RWPE2 (cell line): ENCODE data around the gene GNPDA2.

ENCODE experiments used
- ATAC-seq: fragments of 200-7000 bp; cut with Tn5 transposase; 3 replicates; pipeline ENCODE4 v1.9.1; 2021; ENCODE audit warnings: low read depth
- DNase-seq: peaks from one replicate; pipeline ENCODE4 v3.0.0-alpha.2; 2020; ENCODE audit warnings: low spot score
- H3K27ac ChIP-seq: fragments of 450-650 bp; 2 replicates; pipeline ENCODE4 v1.5.1; 2017; ENCODE audit warnings: mild to moderate bottlenecking; ENCODE audit not compliant: poor library complexity, severe bottlenecking
- H3K27me3 ChIP-seq: fragments of 250-450 bp; sonication (Bioruptor Pico); 2 replicates; pipeline ENCODE4 v1.5.1; 2021; ENCODE audit warnings: mild to moderate bottlenecking, moderate library complexity; ENCODE audit not compliant: insufficient read depth, poor library complexity, severe bottlenecking
- H3K36me3 ChIP-seq: fragments of 250-450 bp; sonication (Bioruptor Pico); 2 replicates; pipeline ENCODE4 v1.5.1; 2020; ENCODE audit warnings: low read depth, mild to moderate bottlenecking, moderate library complexity
- H3K4me1 ChIP-seq: fragments of 250-450 bp; sonication (Bioruptor Pico); 2 replicates; pipeline ENCODE4 v1.5.1; 2021; ENCODE audit warnings: mild to moderate bottlenecking, moderate library complexity; ENCODE audit not compliant: insufficient read depth, poor library complexity, severe bottlenecking
- H3K4me3 ChIP-seq: fragments of 250-450 bp; sonication (Bioruptor Pico); 2 replicates; pipeline ENCODE4 v1.5.1; 2021; ENCODE audit warnings: mild to moderate bottlenecking, moderate library complexity; ENCODE audit not compliant: severe bottlenecking
- H3K9me3 ChIP-seq: fragments of 250-450 bp; sonication (Bioruptor Pico); 2 replicates; pipeline ENCODE4 v1.5.1; 2021; ENCODE audit warnings: mild to moderate bottlenecking, moderate library complexity; ENCODE audit not compliant: severe bottlenecking
- TF ChIP-seq, protein P1 (sequence below): fragments of 450-650 bp; IDR thresholded peaks from one replicate; pipeline ENCODE4 v1.5.1; 2017; ENCODE audit warnings: mild to moderate bottlenecking, moderate library complexity; ENCODE audit not compliant: poor library complexity, severe bottlenecking

The GNPDA2 gene

DNA sequence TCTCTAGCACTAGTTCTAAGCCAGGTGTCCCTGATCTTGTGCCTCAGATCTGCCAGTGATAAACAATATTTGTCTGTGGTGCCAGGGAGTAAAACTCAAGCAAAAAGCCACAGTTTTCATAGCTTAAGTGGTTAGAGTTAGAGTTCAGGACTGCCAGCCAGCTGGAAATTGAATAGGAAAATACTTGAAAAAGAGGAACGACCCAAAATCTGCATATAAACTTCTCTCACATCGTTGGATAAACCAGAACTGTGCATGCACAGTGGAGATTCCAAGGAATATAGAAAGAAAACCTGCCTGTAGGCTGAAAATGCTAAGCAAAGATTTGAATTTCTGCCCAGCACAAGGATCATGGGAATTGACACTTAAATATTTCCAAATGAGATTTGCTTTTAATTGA, 35.0 kb upstream of the GNPDA2 start:
- DNase-seq: no peak

DNA sequence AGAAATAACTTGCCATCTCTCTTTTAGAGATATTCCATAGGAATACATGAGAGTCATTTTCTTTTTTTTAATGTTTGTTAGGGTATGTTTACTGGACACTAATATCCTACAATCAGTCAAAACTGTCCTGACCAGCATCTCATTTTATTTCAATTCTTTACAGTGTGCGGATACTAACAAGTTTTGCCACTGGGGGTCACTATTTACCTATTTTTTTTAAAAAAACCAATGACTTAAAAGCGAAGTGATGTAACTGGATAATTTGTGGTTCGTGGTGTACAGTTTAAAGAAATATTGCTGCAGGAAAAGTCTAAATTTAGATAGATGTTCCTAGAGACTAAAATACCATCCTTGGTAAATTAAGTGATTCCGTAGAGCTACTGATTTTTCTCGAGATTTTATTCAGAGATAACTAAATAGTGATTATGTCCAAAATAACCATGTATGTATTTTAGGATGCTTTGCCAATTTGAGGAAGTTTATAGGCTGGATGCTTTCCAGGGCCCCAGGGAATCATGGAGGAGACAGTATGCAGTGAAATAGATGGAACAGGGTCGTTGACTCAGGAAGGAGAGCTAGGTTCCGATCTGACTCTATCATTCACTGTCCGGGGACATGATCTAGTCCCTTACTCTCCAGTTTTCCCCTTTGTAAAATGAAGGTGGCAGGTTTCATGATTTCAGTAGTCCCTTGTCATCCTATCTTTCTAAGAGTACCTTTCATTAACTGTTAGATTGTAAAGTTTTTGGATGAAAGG, 34.0 kb upstream of the GNPDA2 start:
- TF ChIP-seq, protein P1, sequence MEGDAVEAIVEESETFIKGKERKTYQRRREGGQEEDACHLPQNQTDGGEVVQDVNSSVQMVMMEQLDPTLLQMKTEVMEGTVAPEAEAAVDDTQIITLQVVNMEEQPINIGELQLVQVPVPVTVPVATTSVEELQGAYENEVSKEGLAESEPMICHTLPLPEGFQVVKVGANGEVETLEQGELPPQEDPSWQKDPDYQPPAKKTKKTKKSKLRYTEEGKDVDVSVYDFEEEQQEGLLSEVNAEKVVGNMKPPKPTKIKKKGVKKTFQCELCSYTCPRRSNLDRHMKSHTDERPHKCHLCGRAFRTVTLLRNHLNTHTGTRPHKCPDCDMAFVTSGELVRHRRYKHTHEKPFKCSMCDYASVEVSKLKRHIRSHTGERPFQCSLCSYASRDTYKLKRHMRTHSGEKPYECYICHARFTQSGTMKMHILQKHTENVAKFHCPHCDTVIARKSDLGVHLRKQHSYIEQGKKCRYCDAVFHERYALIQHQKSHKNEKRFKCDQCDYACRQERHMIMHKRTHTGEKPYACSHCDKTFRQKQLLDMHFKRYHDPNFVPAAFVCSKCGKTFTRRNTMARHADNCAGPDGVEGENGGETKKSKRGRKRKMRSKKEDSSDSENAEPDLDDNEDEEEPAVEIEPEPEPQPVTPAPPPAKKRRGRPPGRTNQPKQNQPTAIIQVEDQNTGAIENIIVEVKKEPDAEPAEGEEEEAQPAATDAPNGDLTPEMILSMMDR: peak; percentile 75
- DNase-seq: no peak
- Histone ChIP-seq H3K27ac (no peak overlapping the region), H3K4me1 (no peaks in the 10 kb centered on the region), H3K27me3 (no peaks in the 10 kb centered on the region), H3K9me3 (no peaks in the 10 kb centered on the region), H3K36me3 (no peaks in the 10 kb centered on the region), H3K4me3 (no peak overlapping the region)
- 0 out of 3 replicates have a peak, but pooled peaks have one; percentile 35 for ATAC-seq

More for the DNA sequence above, 35.0 kb upstream of the GNPDA2 start:
- Histone ChIP-seq H3K9me3 (no peaks in the 10 kb centered on the region), H3K4me3 (no peak overlapping the region), H3K36me3 (no peaks in the 10 kb centered on the region), H3K4me1 (no peaks in the 10 kb centered on the region), H3K27ac (no peak overlapping the region), H3K27me3 (no peaks in the 10 kb centered on the region)
- ATAC-seq: no peak
- TF ChIP-seq, protein P1: no peak

DNA sequence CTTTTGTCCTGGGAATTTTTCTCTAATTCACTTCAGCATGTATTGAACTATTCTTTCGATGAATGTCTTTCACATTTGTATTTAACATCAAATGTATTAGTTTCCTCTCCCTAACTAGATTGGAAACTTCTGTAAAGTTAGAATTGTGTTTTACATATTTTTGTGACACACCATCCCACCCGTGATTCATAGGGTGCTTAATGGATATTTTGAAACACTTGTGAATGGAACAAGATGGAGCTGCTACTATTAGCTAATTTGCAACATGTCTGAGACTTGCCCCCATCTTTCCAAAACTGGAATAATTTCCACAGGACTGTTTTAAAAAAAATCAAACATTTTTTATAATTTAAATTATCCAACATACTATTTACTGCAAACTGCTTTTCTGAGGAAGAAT, 30.2 kb upstream of the GNPDA2 start:
- no peaks in the 10 kb centered on the region for H3K27me3 ChIP-seq
- H3K36me3 ChIP-seq: no peaks in the 10 kb centered on the region
- DNase-seq: no peak
- no peaks in the 10 kb centered on the region for H3K9me3 ChIP-seq
- TF ChIP-seq, protein P1: no peak
- H3K4me1 ChIP-seq: no peaks in the 10 kb centered on the region
- no peak overlapping the region for H3K4me3 ChIP-seq
- ATAC-seq: no peak
- H3K27ac ChIP-seq: no peak overlapping the region

DNA sequence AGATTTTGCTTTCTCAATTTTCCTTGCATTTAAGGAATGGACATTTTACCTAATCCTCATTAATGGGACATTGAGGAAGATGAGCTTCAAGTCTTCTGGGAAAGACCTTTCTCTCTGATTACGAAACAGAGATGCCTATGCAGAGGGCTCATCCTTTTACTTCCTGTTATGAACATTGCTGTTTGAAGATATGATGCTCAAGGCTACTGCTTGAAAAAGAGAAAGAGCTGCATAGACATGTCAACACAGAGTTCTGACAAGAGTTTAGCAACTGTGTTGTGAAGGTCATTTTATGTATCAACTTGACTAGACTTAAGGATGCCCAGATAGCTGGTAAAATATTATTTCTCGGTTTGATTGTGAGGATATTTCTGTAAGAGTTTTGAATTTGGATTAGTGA, 13.8 kb upstream of the GNPDA2 start:
- Histone ChIP-seq H3K36me3 (no peaks in the 10 kb centered on the region), H3K4me3 (no peak overlapping the region), H3K9me3 (no peaks in the 10 kb centered on the region), H3K27me3 (no peaks in the 10 kb centered on the region), H3K27ac (no peak overlapping the region), H3K4me1 (no peaks in the 10 kb centered on the region)
- TF ChIP-seq, protein P1: no peak
- ATAC-seq: no peak
- no peak for DNase-seq

DNA sequence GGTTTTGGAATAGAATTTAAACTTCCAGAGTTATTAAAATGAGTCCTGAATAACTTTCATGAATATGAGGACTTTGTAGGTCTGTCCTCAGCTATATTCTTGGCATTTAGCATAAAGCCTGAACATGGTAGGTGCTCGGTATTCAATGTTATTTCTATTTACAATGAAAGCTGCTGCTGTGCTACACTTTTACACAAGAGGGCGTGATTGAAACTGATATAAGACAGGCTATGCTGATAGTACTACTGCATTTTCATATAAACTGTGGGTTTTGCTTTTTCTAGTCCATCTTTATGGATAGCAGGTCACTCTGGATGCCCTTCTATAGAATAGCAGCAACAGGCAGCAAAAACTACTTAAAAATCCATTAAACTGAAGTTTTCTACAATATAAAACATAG, 12.3 kb upstream of the GNPDA2 start:
- no peaks in the 10 kb centered on the region for H3K4me1 ChIP-seq
- no peak overlapping the region for H3K4me3 ChIP-seq
- TF ChIP-seq, protein P1: peak; percentile 40
- H3K36me3 ChIP-seq: no peaks in the 10 kb centered on the region
- DNase-seq: no peak
- no peak overlapping the region for H3K27ac ChIP-seq
- no peaks in the 10 kb centered on the region for H3K27me3 ChIP-seq
- no peaks in the 10 kb centered on the region for H3K9me3 ChIP-seq
- no peak for ATAC-seq
